OCI-LY7 (cell line): ENCODE measurements around the gene PANK3. TPM values are rescaled to one million over a fixed set of nuclear protein-coding genes. Genes with fewer than 3 reads are reported as not detected.

Experiments used
- BruUV-seq: library from RNA; stranded (reverse); fragments of 400-500 nt; replicated peaks from 2 replicates; lab custom pipeline; 2021; lab: Mats Ljungman, UMichigan
- CTCF ChIA-PET: fragments of 300-600 bp; sonication (Branson Sonifier 250); formaldehyde crosslinking; loops from one replicate; lab custom pipeline; 2022; ENCODE audit warnings: antibody characterized with exemption; ENCODE audit not compliant: unreplicated experiment; lab: Charles Lee
- POLR2A ChIA-PET: fragments of 300-600 bp; sonication (Branson Sonifier 250); formaldehyde crosslinking; loops from one replicate; lab custom pipeline; 2022; ENCODE audit warnings: antibody characterized with exemption; lab: Charles Lee
- DNase-seq: peaks from one replicate; pipeline ENCODE4 v3.0.0-alpha.2; 2015; ENCODE audit warnings: low spot score
- H2AFZ ChIP-seq: fragments of 200-600 bp; sonication (generic), shearing (Covaris generic); 2 replicates; pipeline ENCODE4 v1.6.1; 2014; ENCODE audit warnings: mild to moderate bottlenecking, antibody characterized with exemption, low read length, moderate library complexity
- H3K27ac ChIP-seq: fragments of 200-600 bp; sonication (generic); 2 replicates; pipeline ENCODE4 v1.5.1; 2014; ENCODE audit warnings: mixed run types, low read depth, mild to moderate bottlenecking, moderate library complexity, low read length, inconsistent platforms; ENCODE audit not compliant: poor library complexity, severe bottlenecking
- H3K36me3 ChIP-seq: fragments of 200-600 bp; sonication (generic); 2 replicates; pipeline ENCODE4 v1.6.1; 2014; ENCODE audit warnings: mild to moderate bottlenecking, antibody characterized with exemption, low read length, moderate library complexity, mixed read lengths; ENCODE audit not compliant: insufficient read depth
- H3K4me1 ChIP-seq: fragments of 200-600 bp; sonication (generic); 2 replicates; pipeline ENCODE4 v1.5.1; 2014; ENCODE audit warnings: mild to moderate bottlenecking, low read length; ENCODE audit not compliant: insufficient read depth, poor library complexity, severe bottlenecking
- H3K4me2 ChIP-seq: fragments of 200-600 bp; sonication (generic); 2 replicates; pipeline ENCODE4 v1.6.1; 2014; ENCODE audit warnings: mild to moderate bottlenecking, low read length
- H3K4me3 ChIP-seq: fragments of 200-600 bp; sonication (generic); 2 replicates; pipeline ENCODE4 v1.5.1; 2014; ENCODE audit warnings: mild to moderate bottlenecking, low read depth, low read length; ENCODE audit not compliant: poor library complexity, severe bottlenecking
- H3K79me2 ChIP-seq: fragments of 200-600 bp; sonication (generic); 2 replicates; pipeline ENCODE4 v1.6.1; 2016; ENCODE audit warnings: low read depth, mild to moderate bottlenecking, low read length, moderate library complexity, mixed read lengths; ENCODE audit not compliant: insufficient read depth
- H3K9me2 ChIP-seq: fragments of 200-600 bp; sonication (generic); 2 replicates; pipeline ENCODE4 v1.6.1; 2016; ENCODE audit warnings: mild to moderate bottlenecking, low read length, mixed read lengths; ENCODE audit not compliant: insufficient read depth
- H3K9me3 ChIP-seq: fragments of 200-600 bp; sonication (generic); 2 replicates; pipeline ENCODE4 v1.6.1; 2014; ENCODE audit warnings: mild to moderate bottlenecking, mixed run types, low read length, mixed read lengths
- H4K20me1 ChIP-seq: fragments of 200-600 bp; sonication (generic); 2 replicates; pipeline ENCODE4 v1.6.1; 2014; ENCODE audit warnings: mild to moderate bottlenecking, antibody characterized with exemption, low read length, moderate library complexity, mixed read lengths; ENCODE audit not compliant: insufficient read depth
- CTCF ChIP-seq: fragments of 200-600 bp; sonication (generic); conservative IDR thresholded peaks from 2 replicates; pipeline ENCODE4 v1.5.1; 2014; ENCODE audit warnings: mild to moderate bottlenecking, antibody characterized with exemption, low read length, moderate library complexity, mixed read lengths
- EZH2phosphoT487 ChIP-seq: fragments of 200-600 bp; sonication (generic); IDR thresholded peaks from 2 replicates; pipeline ENCODE4 v1.6.1; 2018; ENCODE audit warnings: low read depth, borderline replicate concordance, mild to moderate bottlenecking, mixed run types, antibody characterized with exemption, low read length, moderate library complexity, mixed read lengths
- intact Hi-C: fragments of 100-400 bp; cut with micrococcal nuclease; formaldehyde crosslinking; loops from one replicate; pipeline ENCODE4 v1.10.0; 2022; ENCODE audit not compliant: unreplicated experiment
- total RNA-seq, 2 experiments: library from RNA; depleted of rRNA in 1 of 2; stranded (reverse); fragments of >200 nt in 1 of 2; shearing (Covaris generic) in 1 of 2; gene quantifications; 2 replicates each; pipeline ENCODE4 v1.2.3, GENCODE V29; 2014 to 2022

The PANK3 gene
- total RNA-seq, 2 experiments from 2014 or later, result 33.9 to 76.6 TPM

GRCh38 chr5:168528521-168529373 is 50.4 kb downstream of the PANK3 start, which contains the start of gene FBLL1:
FBLL1 (plus strand) TSS chr5:168529305; CDS start chr5:168529505, 200 bp downstream.
- no peak within 1 kb of the TSS for H2AFZ ChIP-seq
- H3K4me1 ChIP-seq, result no peaks in the 10 kb centered on the region
- ChIA-PET CTCF (no interaction called here), POLR2A (no interaction called here)
- no peak for DNase-seq
- H3K4me2 ChIP-seq, result no peak within 1 kb of the TSS
- intact Hi-C loops, result no loop called here
- TF ChIP-seq EZH2phosphoT487, result no peak
- TF ChIP-seq CTCF, result no peak
- no TSS peak for BruUV-seq
- H3K79me2 ChIP-seq, result no peaks in the 10 kb centered on the region
- no peaks in the 10 kb centered on the region for H3K36me3 ChIP-seq
- H4K20me1 ChIP-seq, result no peaks in the 10 kb centered on the region
- H3K4me3 ChIP-seq, result no peak within 1 kb of the TSS
- H3K27ac ChIP-seq, result no peak within 1 kb of the TSS
- no peaks in the 10 kb centered on the region for H3K9me3 ChIP-seq
- no peaks in the 10 kb centered on the region for H3K9me2 ChIP-seq

GRCh38 chr5:168527756-168528295 is 51.3 kb downstream of the PANK3 start:
- Histone ChIP-seq H3K36me3 (no peaks in the 10 kb centered on the region), H3K9me2 (no peaks in the 10 kb centered on the region), H3K27ac (no peak overlapping the region), H3K4me2 (no peak overlapping the region), H3K79me2 (no peaks in the 10 kb centered on the region), H3K4me3 (no peak overlapping the region), H2AFZ (no peak overlapping the region), H3K9me3 (no peaks in the 10 kb centered on the region), H3K4me1 (no peaks in the 10 kb centered on the region), H4K20me1 (no peaks in the 10 kb centered on the region)
- POLR2A ChIA-PET, result no interaction called here
- intact Hi-C loops, result no loop called here
- no peak for DNase-seq
- TF ChIP-seq EZH2phosphoT487, result no peak
- TF ChIP-seq CTCF, result no peak
- BruUV-seq, result no TSS peak
- CTCF ChIA-PET, result no interaction called here

- no peak overlapping the region for H3K4me3 ChIP-seq
- H3K79me2 ChIP-seq, result no peaks in the 10 kb centered on the region
- H3K27ac ChIP-seq, result no peak overlapping the region
- no TSS peak for BruUV-seq
- H3K4me2 ChIP-seq, result no peak overlapping the region
- ChIA-PET POLR2A (interaction anchor here (1.0 kb wide), 1 partner anchor 32 kb away, joined by 4 read pairs; no protein-coding TSS in a partner anchor), CTCF (no interaction called here)
- no peaks in the 10 kb centered on the region for H3K9me2 ChIP-seq
- no peaks in the 10 kb centered on the region for H3K36me3 ChIP-seq
- no peaks in the 10 kb centered on the region for H3K4me1 ChIP-seq
- no peak for TF ChIP-seq EZH2phosphoT487
- no peak for TF ChIP-seq CTCF
- H4K20me1 ChIP-seq, result no peaks in the 10 kb centered on the region
- H3K9me3 ChIP-seq, result no peaks in the 10 kb centered on the region
- intact Hi-C loops, result no loop called here
- no peak for DNase-seq
- no peak overlapping the region for H2AFZ ChIP-seq
Measured at GRCh38 chr5:168525856-168526255, 53.3 kb downstream of the PANK3 start.
